ENCODE measurements around the gene S1PR5. TPM values are rescaled to one million over a fixed set of nuclear protein-coding genes. Genes with fewer than 3 reads are reported as not detected.

Gene S1PR5
- total and polyA plus RNA-seq, 4 donors, result 0.17 to 0.56 (median 0.34) TPM

- no peaks in the 10 kb centered on the region for H3K27me3 ChIP-seq (ENCODE audit: control insufficient read depth in 4 of 4, insufficient read depth in 4 of 4, low read length in 3 of 4)
- H3K4me1 ChIP-seq (ENCODE audit: control insufficient read depth in 4 of 4, insufficient read depth in 4 of 4, low read length in 3 of 4), result no peaks in the 10 kb centered on the region
- no peak overlapping the region for H3K4me3 ChIP-seq (ENCODE audit: low read depth in 1 of 3, low read length in 3 of 3)
- no peaks in the 10 kb centered on the region for H3K9me3 ChIP-seq (ENCODE audit: control insufficient read depth in 4 of 4, low read length in 3 of 4)
- H3K27ac ChIP-seq (ENCODE audit: low read depth in 1 of 2, low read length in 2 of 2), result no peak overlapping the region
- WGBS, result 86% methylated on average over 7 of the region's 7 CpGs
- H3K9ac ChIP-seq (ENCODE audit: low read depth in 1 of 2, low read length in 2 of 2), result no peak overlapping the region
- DNase-seq (ENCODE audit: low spot score), result no peak
- H3K36me3 ChIP-seq (ENCODE audit: control insufficient read depth in 4 of 4, insufficient read depth in 3 of 4, low read depth in 1 of 4, low read length in 3 of 4), result peaks cover 30 to 69% (median 45%) of the 10 kb centered on the region in 4 donors
- TF ChIP-seq HNF4G (IDR thresholded peaks at IDR 0.05) (no peak), GABPA (IDR thresholded peaks at IDR 0.05 in 1 of 2, conservative IDR thresholded peaks at IDR 0.05 in 1 of 2) (no peak), FOXA2 (IDR thresholded peaks at IDR 0.05) (no peak), EGR1 (IDR thresholded peaks at IDR 0.05; ENCODE audit: low read depth in 2 of 2) (no peak), NR2F2 (IDR thresholded peaks at IDR 0.05) (no peak), FOXA1 (IDR thresholded peaks at IDR 0.05) (no peak), YY1 (IDR thresholded peaks at IDR 0.05) (no peak), CTCF (IDR thresholded peaks at IDR 0.05; ENCODE audit: low read depth, low read length, missing input control) (no peak), ATF3 (IDR thresholded peaks at IDR 0.05) (no peak), HNF4A (conservative IDR thresholded peaks at IDR 0.05) (no peak), RXRA (IDR thresholded peaks at IDR 0.05) (no peak), REST (IDR thresholded peaks at IDR 0.05) (no peak), RAD21 (IDR thresholded peaks at IDR 0.05) (no peak), JUND (IDR thresholded peaks at IDR 0.05) (no peak), MAX (IDR thresholded peaks at IDR 0.05) (no peak), TAF1 (conservative IDR thresholded peaks at IDR 0.05) (no peak), ZBTB33 (IDR thresholded peaks at IDR 0.05) (no peak), SP1 (IDR thresholded peaks at IDR 0.05) (no peak)
These were observed 38.3 kb upstream of the S1PR5 start for GRCh38 chr19:10555610-10555973.

Measured in liver (tissue), 9 donors.